Measurements from ENCODE around the gene CYTH1.

Gene CYTH1

GRCh38 chr17:78791840-78792709 is 10.0 kb upstream of the CYTH1 start:
- Histone ChIP-seq H3K79me2 (no peaks in the 10 kb centered on the region), H2AFZ (no peak overlapping the region), H3K27ac (no peak overlapping the region), H3K27me3 (ENCODE audit: control insufficient read depth, insufficient read depth, low read length) (no peaks in the 10 kb centered on the region), H3K9me3 (ENCODE audit: control insufficient read depth, low read length) (no peaks in the 10 kb centered on the region), H3K4me1 (no peaks in the 10 kb centered on the region), H3K4me2 (ENCODE audit: low read length) (no peak overlapping the region), H3K9ac (no peak overlapping the region), H3K36me3 (ENCODE audit: control insufficient read depth, insufficient read depth, low read length) (no peaks in the 10 kb centered on the region), H3K4me3 (ENCODE audit: low read depth, low read length) (no peak overlapping the region)
- TF ChIP-seq CTCF (IDR thresholded peaks at IDR 0.05): no peak

- Histone ChIP-seq H3K79me2 (no peaks in the 10 kb centered on the region), H3K9me3 (ENCODE audit: control insufficient read depth, low read length) (no peaks in the 10 kb centered on the region), H3K4me2 (ENCODE audit: low read length) (no peak overlapping the region), H3K27ac (no peak overlapping the region), H3K27me3 (ENCODE audit: control insufficient read depth, insufficient read depth, low read length) (no peaks in the 10 kb centered on the region), H3K4me3 (ENCODE audit: low read depth, low read length) (no peak overlapping the region), H3K36me3 (ENCODE audit: control insufficient read depth, insufficient read depth, low read length) (no peaks in the 10 kb centered on the region), H2AFZ (no peak overlapping the region), H3K4me1 (no peaks in the 10 kb centered on the region), H3K9ac (no peak overlapping the region)
- no peak for TF ChIP-seq CTCF (IDR thresholded peaks at IDR 0.05)
Observed at GRCh38 chr17:78790552-78790951, 8.5 kb upstream of the CYTH1 start.

GRCh38 chr17:78789663-78790181 is 7.6 kb upstream of the CYTH1 start:
- Histone ChIP-seq H3K27ac (no peak overlapping the region), H3K4me3 (ENCODE audit: low read depth, low read length) (no peak overlapping the region), H3K4me1 (no peaks in the 10 kb centered on the region), H3K27me3 (ENCODE audit: control insufficient read depth, insufficient read depth, low read length) (no peaks in the 10 kb centered on the region), H3K9me3 (ENCODE audit: control insufficient read depth, low read length) (no peaks in the 10 kb centered on the region), H3K9ac (no peak overlapping the region), H3K36me3 (ENCODE audit: control insufficient read depth, insufficient read depth, low read length) (no peaks in the 10 kb centered on the region), H3K4me2 (ENCODE audit: low read length) (no peak overlapping the region), H3K79me2 (no peaks in the 10 kb centered on the region), H2AFZ (no peak overlapping the region)
- TF ChIP-seq CTCF (IDR thresholded peaks at IDR 0.05): no peak

- H3K9me3 ChIP-seq (ENCODE audit: control insufficient read depth, low read length): no peaks in the 10 kb centered on the region
- no peaks in the 10 kb centered on the region for H3K79me2 ChIP-seq
- no peaks in the 10 kb centered on the region for H3K36me3 ChIP-seq (ENCODE audit: control insufficient read depth, insufficient read depth, low read length)
- no peak overlapping the region for H3K9ac ChIP-seq
- no peaks in the 10 kb centered on the region for H3K4me1 ChIP-seq
- H3K27ac ChIP-seq: no peak overlapping the region
- H3K4me3 ChIP-seq (ENCODE audit: low read depth, low read length): no peak overlapping the region
- H3K27me3 ChIP-seq (ENCODE audit: control insufficient read depth, insufficient read depth, low read length): no peaks in the 10 kb centered on the region
- no peak for TF ChIP-seq CTCF (IDR thresholded peaks at IDR 0.05)
- no peak overlapping the region for H3K4me2 ChIP-seq (ENCODE audit: low read length)
- H2AFZ ChIP-seq: no peak overlapping the region
Observed at GRCh38 chr17:78789149-78789662, 7.1 kb upstream of the CYTH1 start.

All from parathyroid adenoma (tissue), 2 donors.